IMR-90 (cell line): Measurements from ENCODE around the gene PADI6. TPM values are rescaled to one million over a fixed set of nuclear protein-coding genes. Genes with fewer than 3 reads are reported as not detected.

ENCODE experiments used
- ATAC-seq: fragments of 200-7000 bp; cut with Tn5 transposase; 2 replicates; pipeline ENCODE4 v1.9.1; 2020; ENCODE audit warnings: low read depth, mild to moderate bottlenecking, moderate library complexity
- BruUV-seq: library from RNA; stranded (reverse); fragments of 400-500 nt; replicated peaks from 2 replicates; lab custom pipeline; 2021; lab: Mats Ljungman, UMichigan
- CTCF ChIA-PET: fragments of 300-600 bp; formaldehyde crosslinking; extraction: SDS; loops from one replicate; lab custom pipeline; 2021; ENCODE audit warnings: antibody characterized with exemption; lab: Yijun Ruan, JAX
- POLR2A ChIA-PET: fragments of 300-600 bp; sonication (Branson Sonifier 250); formaldehyde crosslinking; loops from one replicate; lab custom pipeline; 2022; ENCODE audit warnings: antibody characterized with exemption; ENCODE audit not compliant: unreplicated experiment; lab: Charles Lee
- DNase-seq: peaks from one replicate; pipeline ENCODE4 v3.0.0; 2013
- H2AFZ ChIP-seq: replicated peaks from 2 replicates; pipeline ENCODE3; 2013; ENCODE audit warnings: low read length, mild to moderate bottlenecking; ENCODE audit not compliant: poor library complexity
- H2AK5ac ChIP-seq: 2 replicates; pipeline ENCODE4 v1.6.1; 2013; ENCODE audit warnings: low read depth, low read length, inconsistent platforms
- H2AK9ac ChIP-seq: replicated peaks from 2 replicates; pipeline ENCODE3; 2013; ENCODE audit warnings: mild to moderate bottlenecking, low read depth, low read length, moderate library complexity; ENCODE audit not compliant: poor library complexity
- H2BK120ac ChIP-seq: 2 replicates; pipeline ENCODE4 v1.6.1; 2013; ENCODE audit warnings: low read depth, low read length, inconsistent platforms
- H2BK15ac ChIP-seq: 3 replicates; pipeline ENCODE4 v1.6.1; 2013; ENCODE audit warnings: low read depth, low read length, inconsistent platforms
- H2BK20ac ChIP-seq: 2 replicates; pipeline ENCODE4 v1.6.1; 2013; ENCODE audit warnings: low read depth, mild to moderate bottlenecking, inconsistent platforms, low read length, moderate library complexity
- H2BK5ac ChIP-seq: 2 replicates; pipeline ENCODE4 v1.6.1; 2013; ENCODE audit warnings: mild to moderate bottlenecking, low read depth, low read length, inconsistent platforms; ENCODE audit not compliant: poor library complexity, severe bottlenecking
- H3K14ac ChIP-seq: replicated peaks from 2 replicates; pipeline ENCODE4 v1.6.1; 2013; ENCODE audit warnings: low read depth, low read length, inconsistent platforms
- H3K18ac ChIP-seq: 2 replicates; pipeline ENCODE4 v1.6.1; 2013; ENCODE audit warnings: low read depth, low read length, control low read depth
- H3K23ac ChIP-seq: 2 replicates; pipeline ENCODE4 v1.6.1; 2013; ENCODE audit warnings: low read depth, low read length, inconsistent platforms
- H3K27ac ChIP-seq: 2 replicates; pipeline ENCODE4 v1.5.1; 2013; ENCODE audit warnings: mild to moderate bottlenecking, control low read depth, low read length; ENCODE audit not compliant: insufficient read depth
- H3K27me3 ChIP-seq: 2 replicates; pipeline ENCODE4 v1.6.1; 2013; ENCODE audit warnings: low read length; ENCODE audit not compliant: control insufficient read depth, insufficient read depth
- H3K36me3 ChIP-seq: 2 replicates; pipeline ENCODE4 v1.6.1; 2013; ENCODE audit warnings: low read length, mixed read lengths; ENCODE audit not compliant: control insufficient read depth, insufficient read depth
- H3K4ac ChIP-seq: 2 replicates; pipeline ENCODE4 v1.6.1; 2013; ENCODE audit warnings: low read depth, low read length, inconsistent platforms
- H3K4me1 ChIP-seq: 2 replicates; pipeline ENCODE4 v1.6.1; 2013; ENCODE audit warnings: low read length, mixed read lengths; ENCODE audit not compliant: control insufficient read depth, insufficient read depth
- H3K4me2 ChIP-seq: 2 replicates; pipeline ENCODE4 v1.6.1; 2013; ENCODE audit warnings: low read depth, mild to moderate bottlenecking, control low read depth, low read length, moderate library complexity
- H3K4me3 ChIP-seq: 2 replicates; pipeline ENCODE4 v1.5.1; 2013; ENCODE audit warnings: low read depth, mild to moderate bottlenecking, control low read depth, low read length, moderate library complexity; ENCODE audit not compliant: insufficient read depth
- H3K56ac ChIP-seq: 2 replicates; pipeline ENCODE4 v1.6.1; 2013; ENCODE audit warnings: low read length, inconsistent platforms; ENCODE audit not compliant: insufficient read depth; ENCODE audit errors: extremely low read depth
- H3K79me1 ChIP-seq, 2 experiments: 2 replicates each; pipeline ENCODE4 v1.6.1; 2013; ENCODE audit warnings: low read length in 2 of 2, inconsistent platforms in 1 of 2, low read depth in 1 of 2
- H3K9ac ChIP-seq: 2 replicates; pipeline ENCODE4 v1.6.1; 2013; ENCODE audit warnings: low read depth, low read length, control low read depth
- H3K9me1 ChIP-seq: 2 replicates; pipeline ENCODE4 v1.6.1; 2013; ENCODE audit warnings: low read length, inconsistent platforms; ENCODE audit not compliant: insufficient read depth
- H3K9me3 ChIP-seq: 2 replicates; pipeline ENCODE4 v1.6.1; 2013; ENCODE audit warnings: low read length; ENCODE audit not compliant: control insufficient read depth, insufficient read depth
- H4K20me1 ChIP-seq: 2 replicates; pipeline ENCODE4 v1.6.1; 2013; ENCODE audit warnings: low read length, inconsistent platforms; ENCODE audit not compliant: insufficient read depth
- H4K5ac ChIP-seq: 2 replicates; pipeline ENCODE4 v1.6.1; 2013; ENCODE audit warnings: mild to moderate bottlenecking, low read depth, low read length, control low read depth
- H4K8ac ChIP-seq, 2 experiments: 2 replicates each; pipeline ENCODE4 v1.6.1; 2013; ENCODE audit warnings: low read depth in 2 of 2, low read length in 2 of 2, control low read depth in 1 of 2, inconsistent platforms in 1 of 2
- H4K91ac ChIP-seq: 2 replicates; pipeline ENCODE4 v1.6.1; 2013; ENCODE audit warnings: low read depth, low read length, inconsistent platforms; ENCODE audit not compliant: insufficient read depth
- BHLHE40 ChIP-seq: fragments of 150-350 bp; IDR thresholded peaks from 2 replicates; pipeline ENCODE4 v1.6.1; 2016; ENCODE audit warnings: mild to moderate bottlenecking, low read depth, low read length
- CEBPB ChIP-seq: IDR thresholded peaks from 2 replicates; pipeline ENCODE4 v1.6.1; 2012; ENCODE audit warnings: low read depth, low read length, improper control_type of control experiment
- CHD1 ChIP-seq: IDR thresholded peaks from 2 replicates; pipeline ENCODE4 v1.6.1; 2012; ENCODE audit warnings: low read depth, low read length, improper control_type of control experiment
- FOS ChIP-seq: fragments of 150-350 bp; IDR thresholded peaks from 2 replicates; pipeline ENCODE4 v1.6.1; 2016; ENCODE audit warnings: low read depth, low read length
- MAFK ChIP-seq: IDR thresholded peaks from 2 replicates; pipeline ENCODE4 v1.6.1; 2012; ENCODE audit warnings: low read depth, low read length, improper control_type of control experiment
- MAZ ChIP-seq: IDR thresholded peaks from 2 replicates; pipeline ENCODE4 v1.6.1; 2012; ENCODE audit warnings: low read depth, mild to moderate bottlenecking, low read length, improper control_type of control experiment, moderate library complexity, borderline replicate concordance
- RFX5 ChIP-seq: IDR thresholded peaks from 2 replicates; pipeline ENCODE4 v1.8.0; 2012; ENCODE audit warnings: low read depth, mild to moderate bottlenecking, low read length, moderate library complexity
- WGBS, 2 experiments: methylation state at CpG; one replicate each; pipeline versions ENCODE4 v1.1.5 to v1.1.7; 2013; ENCODE audit warnings: missing lambda C conversion rate in 2 of 2; ENCODE audit not compliant: insufficient read length in 1 of 2; ENCODE audit errors: extremely low coverage in 2 of 2; 5-methylcytosine and 5-hydroxymethylcytosine counted together
- dilution Hi-C: fragments of 300-500 bp; cut with HindIII; formaldehyde crosslinking; loops from one replicate; pipeline ENCODE4 v1.14.3; 2018; ENCODE audit warnings: low sequenced_read_pairs; ENCODE audit not compliant: unreplicated experiment
- in situ Hi-C: fragments of 300-500 bp; cut with MboI; formaldehyde crosslinking; loops from 3 replicates; pipeline ENCODE4 v1.14.3; 2019; ENCODE audit warnings: low sequenced_read_pairs, inconsistent platforms, mixed read lengths
- intact Hi-C: fragments of 100-400 bp; cut with micrococcal nuclease; formaldehyde crosslinking; loops from 2 replicates; pipeline ENCODE4 v1.10.0; 2022
- polyA plus RNA-seq, 3 experiments: library from polyadenylated mRNA; depleted of rRNA; stranded (reverse); fragments of >200 nt; gene quantifications; 2 replicates each; pipeline ENCODE4 v1.2.3, GENCODE V29; 2012; ENCODE audit warnings: low replicate concordance in 1 of 3
- total RNA-seq: library from RNA; depleted of rRNA; stranded (reverse); fragments of >200 nt; gene quantifications from 2 replicates; pipeline ENCODE4 v1.2.3, GENCODE V29; 2012
- TF ChIP-seq, protein P1 (sequence below): fragments of 150-350 bp; IDR thresholded peaks from 2 replicates; pipeline ENCODE4 v1.6.1; 2016; ENCODE audit warnings: low read depth, mild to moderate bottlenecking, low read length, moderate library complexity, borderline replicate concordance

PADI6 gene
- total and polyA plus RNA-seq, 2 of the 4 experiments (the other 2 are of a cell fraction), result not detected

DNA sequence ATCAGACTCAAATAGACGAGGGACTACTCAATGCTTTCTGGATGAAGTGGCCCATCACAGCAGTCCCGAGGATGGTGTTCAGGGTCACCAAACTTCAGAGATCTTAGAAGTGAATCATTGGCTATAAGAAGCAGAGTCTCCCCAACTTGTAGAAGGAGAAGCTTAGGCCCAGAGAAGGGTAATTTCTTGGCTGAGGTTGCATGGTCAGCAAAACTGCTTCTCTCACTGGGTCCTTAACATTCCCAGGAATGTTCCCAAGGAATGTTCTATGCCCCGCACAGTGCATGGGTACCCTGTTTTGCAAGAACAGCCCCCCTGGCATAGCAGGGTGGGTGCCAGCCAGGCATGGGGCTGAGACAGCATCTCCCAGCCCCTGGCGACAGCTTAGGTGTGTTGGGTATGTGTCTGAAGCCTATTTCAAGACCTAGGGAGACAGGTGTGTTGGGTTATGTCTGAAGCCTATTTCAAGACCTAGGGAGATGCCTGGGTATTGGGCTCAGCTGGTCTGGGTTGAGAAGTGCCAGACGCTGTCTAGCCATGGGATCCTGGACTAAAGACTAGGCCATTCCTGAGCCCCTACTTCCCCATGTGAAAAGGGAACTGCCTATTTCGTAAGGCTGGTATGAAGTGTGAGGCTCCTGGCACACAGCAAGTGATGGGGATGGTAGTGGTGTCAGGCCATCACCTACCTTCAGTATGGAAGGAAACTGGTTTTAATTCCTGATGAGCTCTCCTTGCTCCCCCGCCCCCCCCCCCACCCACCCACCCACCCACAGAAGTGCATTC, 26.1 kb downstream of the PADI6 start:
- ATAC-seq (no peak), DNase-seq (no peak)
- POLR2A ChIA-PET, result no interaction called here
- Histone ChIP-seq H3K4me3 (no peak overlapping the region), H3K27ac (no peak overlapping the region), H2AK9ac (no peak overlapping the region), H4K8ac (no peak overlapping the region), H3K4me2 (no peak overlapping the region), H3K27me3 (peaks cover 14% of the 10 kb centered on the region), H2BK15ac (no peak overlapping the region), H4K5ac (no peak overlapping the region), H3K9ac (no peak overlapping the region), H4K20me1 (no peaks in the 10 kb centered on the region), H3K4me1 (no peaks in the 10 kb centered on the region), H3K79me1 (no peaks in the 10 kb centered on the region), H3K23ac (no peak overlapping the region), H2AFZ (no peak overlapping the region), H3K18ac (no peak overlapping the region), H3K56ac (no peak overlapping the region), H2AK5ac (no peak overlapping the region), H3K14ac (no peak overlapping the region), H3K9me3 (no peaks in the 10 kb centered on the region), H3K9me1 (no peaks in the 10 kb centered on the region), H3K36me3 (no peaks in the 10 kb centered on the region), H2BK5ac (no peak overlapping the region), H2BK20ac (no peak overlapping the region), H2BK120ac (no peak overlapping the region), H4K91ac (no peak overlapping the region), H3K4ac (no peak overlapping the region)
- WGBS, 2 experiments, result 60% methylated on average over 2 of the region's 7 CpGs; no CpG with 5 or more reads in 1 of the 2 experiments
- in situ Hi-C loops, result no loop called here
- dilution Hi-C loops, result no loop called here
- intact Hi-C loops, result no loop called here
- no TSS peak for BruUV-seq
- CTCF ChIA-PET, result no interaction called here
- TF ChIP-seq, protein P1, sequence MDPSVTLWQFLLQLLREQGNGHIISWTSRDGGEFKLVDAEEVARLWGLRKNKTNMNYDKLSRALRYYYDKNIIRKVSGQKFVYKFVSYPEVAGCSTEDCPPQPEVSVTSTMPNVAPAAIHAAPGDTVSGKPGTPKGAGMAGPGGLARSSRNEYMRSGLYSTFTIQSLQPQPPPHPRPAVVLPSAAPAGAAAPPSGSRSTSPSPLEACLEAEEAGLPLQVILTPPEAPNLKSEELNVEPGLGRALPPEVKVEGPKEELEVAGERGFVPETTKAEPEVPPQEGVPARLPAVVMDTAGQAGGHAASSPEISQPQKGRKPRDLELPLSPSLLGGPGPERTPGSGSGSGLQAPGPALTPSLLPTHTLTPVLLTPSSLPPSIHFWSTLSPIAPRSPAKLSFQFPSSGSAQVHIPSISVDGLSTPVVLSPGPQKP, result no peak
- no peak for TF ChIP-seq CHD1
- TF ChIP-seq FOS, result no peak
- TF ChIP-seq CEBPB, result no peak
- no peak for TF ChIP-seq BHLHE40
- no peak for TF ChIP-seq MAZ
- peak; percentile 41; the same call in 1 of the 2 replicates for TF ChIP-seq MAFK
- no peak for TF ChIP-seq RFX5
